Smooth muscle cell (in vitro differentiated cells): ENCODE measurements around the gene ADCY1. TPM values are rescaled to one million over a fixed set of nuclear protein-coding genes. Genes with fewer than 3 reads are reported as not detected.

ENCODE experiments used
- DNase-seq: peaks from one replicate; lab custom pipeline; 2025; ENCODE audit not compliant: unreplicated experiment; lab: John Stamatoyannopoulos, UW
- H2AFZ ChIP-seq: fragments of 200-600 bp; sonication (generic); 2 replicates; pipeline ENCODE4 v1.6.0; 2016; ENCODE audit warnings: antibody characterized with exemption, low read depth, mild to moderate bottlenecking
- H3F3A ChIP-seq: fragments of 200-600 bp; sonication (generic); 2 replicates; pipeline ENCODE4 v1.6.0; 2017; ENCODE audit warnings: antibody characterized with exemption, low read depth
- H3K27ac ChIP-seq: fragments of 200-600 bp; sonication (generic); 2 replicates; pipeline ENCODE4 v1.5.1; 2016; ENCODE audit warnings: low read depth, mild to moderate bottlenecking
- H3K27me3 ChIP-seq: fragments of 200-600 bp; sonication (generic); 2 replicates; pipeline ENCODE4 v1.6.1; 2016; ENCODE audit warnings: low read depth, mild to moderate bottlenecking
- H3K36me3 ChIP-seq: fragments of 200-600 bp; sonication (generic); 2 replicates; pipeline ENCODE4 v1.5.1; 2016; ENCODE audit warnings: low read depth
- H3K4me1 ChIP-seq: fragments of 200-600 bp; sonication (generic); 2 replicates; pipeline ENCODE4 v1.5.1; 2016; ENCODE audit warnings: low read depth
- H3K4me2 ChIP-seq: fragments of 200-600 bp; sonication (generic); 2 replicates; pipeline ENCODE4 v1.6.0; 2016; ENCODE audit warnings: mild to moderate bottlenecking
- H3K4me3 ChIP-seq: fragments of 200-600 bp; sonication (generic); 2 replicates; pipeline ENCODE4 v1.5.1; 2016; ENCODE audit warnings: mild to moderate bottlenecking
- H3K79me2 ChIP-seq: fragments of 200-600 bp; sonication (generic); 2 replicates; pipeline ENCODE4 v1.6.0; 2016; ENCODE audit warnings: low read depth, mild to moderate bottlenecking
- H3K9ac ChIP-seq: fragments of 200-600 bp; sonication (generic); 2 replicates; pipeline ENCODE4 v1.6.0; 2016; ENCODE audit warnings: low read depth
- H3K9me3 ChIP-seq: fragments of 200-600 bp; sonication (generic); replicated peaks from 2 replicates; pipeline ENCODE4 v1.5.1; 2016; ENCODE audit warnings: low read depth
- H4K20me1 ChIP-seq: fragments of 200-600 bp; sonication (generic); 2 replicates; pipeline ENCODE4 v1.6.0; 2016; ENCODE audit warnings: low read depth
- WGBS: methylation state at CpG from one replicate; pipeline ENCODE4 v1.1.7; 2016; ENCODE audit warnings: low lambda C conversion rate; 5-methylcytosine and 5-hydroxymethylcytosine counted together
- polyA plus RNA-seq: library from polyadenylated mRNA; unstranded; fragments of >200 nt; fragmentation: Nextera tagmentation; extraction: Ambion mirVana; gene quantifications from 2 replicates; pipeline ENCODE4 v1.2.1, GENCODE V29; 2016
- total RNA-seq: library from RNA; depleted of rRNA; stranded (reverse); fragments of >200 nt; gene quantifications from 2 replicates; pipeline ENCODE4 v1.2.3, GENCODE V29; 2014
- TF ChIP-seq, protein P1 (sequence below): fragments of 200-600 bp; sonication (generic); IDR thresholded peaks from 2 replicates; pipeline ENCODE4 v1.5.1; 2017; ENCODE audit warnings: borderline replicate concordance, mild to moderate bottlenecking, antibody characterized with exemption; ENCODE audit not compliant: insufficient read depth, poor library complexity, severe bottlenecking

The ADCY1 gene
- total and polyA plus RNA-seq, 2 experiments from 2014 or later = 0.22 TPM; not detected in 1

GRCh38 chr7:45690762-45691150 is 116.6 kb downstream of the ADCY1 start:
- TF ChIP-seq, protein P1, sequence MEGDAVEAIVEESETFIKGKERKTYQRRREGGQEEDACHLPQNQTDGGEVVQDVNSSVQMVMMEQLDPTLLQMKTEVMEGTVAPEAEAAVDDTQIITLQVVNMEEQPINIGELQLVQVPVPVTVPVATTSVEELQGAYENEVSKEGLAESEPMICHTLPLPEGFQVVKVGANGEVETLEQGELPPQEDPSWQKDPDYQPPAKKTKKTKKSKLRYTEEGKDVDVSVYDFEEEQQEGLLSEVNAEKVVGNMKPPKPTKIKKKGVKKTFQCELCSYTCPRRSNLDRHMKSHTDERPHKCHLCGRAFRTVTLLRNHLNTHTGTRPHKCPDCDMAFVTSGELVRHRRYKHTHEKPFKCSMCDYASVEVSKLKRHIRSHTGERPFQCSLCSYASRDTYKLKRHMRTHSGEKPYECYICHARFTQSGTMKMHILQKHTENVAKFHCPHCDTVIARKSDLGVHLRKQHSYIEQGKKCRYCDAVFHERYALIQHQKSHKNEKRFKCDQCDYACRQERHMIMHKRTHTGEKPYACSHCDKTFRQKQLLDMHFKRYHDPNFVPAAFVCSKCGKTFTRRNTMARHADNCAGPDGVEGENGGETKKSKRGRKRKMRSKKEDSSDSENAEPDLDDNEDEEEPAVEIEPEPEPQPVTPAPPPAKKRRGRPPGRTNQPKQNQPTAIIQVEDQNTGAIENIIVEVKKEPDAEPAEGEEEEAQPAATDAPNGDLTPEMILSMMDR = no peak
- H3K79me2 ChIP-seq = no peaks in the 10 kb centered on the region
- no peaks in the 10 kb centered on the region for H3F3A ChIP-seq
- H3K9me3 ChIP-seq = no peaks in the 10 kb centered on the region
- no peak overlapping the region for H3K4me3 ChIP-seq
- no peaks in the 10 kb centered on the region for H3K27me3 ChIP-seq
- H3K4me1 ChIP-seq = no peaks in the 10 kb centered on the region
- DNase-seq = no peak
- no peaks in the 10 kb centered on the region for H4K20me1 ChIP-seq
- H3K9ac ChIP-seq = no peak overlapping the region
- no peak overlapping the region for H2AFZ ChIP-seq
- no peak overlapping the region for H3K27ac ChIP-seq
- H3K4me2 ChIP-seq = no peak overlapping the region
- H3K36me3 ChIP-seq = no peaks in the 10 kb centered on the region

DNA sequence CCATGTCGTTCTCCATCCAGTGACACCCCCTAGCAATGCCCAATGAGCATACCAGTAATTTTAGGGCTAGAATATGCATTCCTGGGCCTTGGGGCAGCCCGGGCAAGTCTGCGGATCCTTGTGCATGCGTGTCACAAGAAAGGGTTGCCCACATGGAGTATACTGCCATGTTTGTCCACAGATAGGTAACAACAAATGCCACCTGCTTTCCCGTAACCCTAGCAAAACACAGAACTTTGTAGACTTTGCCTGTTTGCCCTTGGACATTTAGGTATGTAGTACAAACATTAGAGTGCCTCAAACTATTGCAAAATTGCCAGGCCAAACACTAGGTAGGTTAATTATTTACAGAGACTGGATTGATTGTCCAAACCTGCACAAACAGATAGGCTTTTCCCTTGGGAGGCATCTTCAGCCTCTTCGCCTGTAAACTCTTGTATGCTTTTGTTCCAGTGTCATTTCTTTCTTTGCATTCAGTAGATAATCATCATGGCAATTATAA is 117.0 kb downstream of the ADCY1 start:
- no peaks in the 10 kb centered on the region for H3K79me2 ChIP-seq
- H2AFZ ChIP-seq = no peak overlapping the region
- TF ChIP-seq, protein P1 = no peak
- H3K9ac ChIP-seq = no peak overlapping the region
- H3K4me1 ChIP-seq = no peaks in the 10 kb centered on the region
- no peak overlapping the region for H3K4me2 ChIP-seq
- no peak overlapping the region for H3K4me3 ChIP-seq
- WGBS = 93% methylated on average over 6 of the region's 6 CpGs
- H3K27me3 ChIP-seq = no peaks in the 10 kb centered on the region
- no peak for DNase-seq
- H3K27ac ChIP-seq = no peak overlapping the region
- no peaks in the 10 kb centered on the region for H3K9me3 ChIP-seq
- no peaks in the 10 kb centered on the region for H3K36me3 ChIP-seq
- no peaks in the 10 kb centered on the region for H4K20me1 ChIP-seq
- no peaks in the 10 kb centered on the region for H3F3A ChIP-seq

DNA sequence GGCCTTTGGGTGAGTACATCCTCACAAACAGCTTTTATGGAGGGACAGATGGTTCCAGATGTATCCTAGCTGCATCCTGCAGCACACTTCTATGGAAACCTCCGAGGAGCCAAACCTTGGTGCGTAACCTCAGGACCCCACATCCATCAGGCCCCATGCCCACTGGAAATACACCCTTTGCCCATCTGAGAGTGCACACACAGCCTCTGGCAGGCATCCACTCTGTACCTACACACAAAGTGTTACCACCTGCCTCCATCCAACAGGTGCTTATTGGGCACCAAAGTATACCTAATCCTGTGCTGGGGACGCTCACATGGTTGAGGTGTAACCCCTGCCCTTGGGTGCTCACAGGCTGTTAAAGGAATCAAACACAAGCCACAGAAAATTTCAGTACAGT is 117.9 kb downstream of the ADCY1 start:
- no peak for DNase-seq
- no peaks in the 10 kb centered on the region for H3K27me3 ChIP-seq
- no peak overlapping the region for H3K27ac ChIP-seq
- H4K20me1 ChIP-seq = no peaks in the 10 kb centered on the region
- H2AFZ ChIP-seq = no peak overlapping the region
- H3K9me3 ChIP-seq = no peaks in the 10 kb centered on the region
- H3K36me3 ChIP-seq = no peaks in the 10 kb centered on the region
- no peaks in the 10 kb centered on the region for H3K79me2 ChIP-seq
- no peaks in the 10 kb centered on the region for H3F3A ChIP-seq
- no peak overlapping the region for H3K9ac ChIP-seq
- H3K4me3 ChIP-seq = no peak overlapping the region
- no peaks in the 10 kb centered on the region for H3K4me1 ChIP-seq
- no peak overlapping the region for H3K4me2 ChIP-seq
- TF ChIP-seq, protein P1 = no peak
- WGBS = 92% methylated on average over 3 of the region's 3 CpGs

DNA sequence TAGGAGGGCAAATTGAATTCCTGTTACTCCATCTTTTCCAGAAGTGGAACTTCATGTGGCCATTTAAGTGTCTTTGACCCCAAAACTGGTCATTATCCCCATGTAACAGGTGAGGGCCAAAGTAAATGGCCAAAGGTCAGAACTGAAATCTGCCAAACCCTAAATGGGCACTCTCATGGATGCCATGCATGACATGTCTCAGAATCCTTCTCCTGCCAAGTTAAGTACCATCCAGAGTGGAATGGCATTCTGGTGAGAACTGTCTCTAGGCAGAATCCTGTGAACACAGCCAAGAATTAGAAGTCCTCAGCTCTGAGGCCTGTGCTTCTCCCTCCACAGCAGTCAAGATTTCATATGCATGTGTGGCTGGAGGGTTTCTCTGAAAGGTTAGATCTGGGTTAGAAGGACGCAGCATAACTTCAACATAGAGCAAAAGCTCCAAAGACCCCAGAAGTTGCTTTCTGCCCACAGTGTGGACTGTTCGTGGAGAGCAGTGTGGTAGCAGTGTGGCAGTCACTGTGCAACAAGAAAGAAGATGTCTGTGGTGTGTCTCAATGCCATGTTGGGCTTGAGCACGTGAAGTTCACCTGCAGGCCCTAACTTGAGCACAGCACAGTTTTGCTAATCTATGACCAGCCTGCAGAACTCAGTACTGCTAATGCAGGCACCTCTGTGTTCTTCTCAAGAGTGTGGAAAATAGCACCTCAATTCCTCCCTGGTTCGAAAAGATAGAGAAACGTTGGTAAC is 121.3 kb downstream of the ADCY1 start:
- no peak for DNase-seq
- 92% methylated on average over 5 of the region's 5 CpGs for WGBS
- no peaks in the 10 kb centered on the region for H3K79me2 ChIP-seq

More for the DNA sequence above, 121.3 kb downstream of the ADCY1 start:
- no peak overlapping the region for H3K9ac ChIP-seq
- TF ChIP-seq, protein P1 = no peak
- no peak overlapping the region for H2AFZ ChIP-seq
- no peaks in the 10 kb centered on the region for H3K9me3 ChIP-seq
- H3K4me3 ChIP-seq = no peak overlapping the region
- no peaks in the 10 kb centered on the region for H3K4me1 ChIP-seq
- H3K27me3 ChIP-seq = no peaks in the 10 kb centered on the region
- no peak overlapping the region for H3K27ac ChIP-seq
- H3K36me3 ChIP-seq = no peaks in the 10 kb centered on the region
- H3F3A ChIP-seq = no peaks in the 10 kb centered on the region
- H3K4me2 ChIP-seq = no peak overlapping the region
- H4K20me1 ChIP-seq = no peaks in the 10 kb centered on the region
